ENCODE measurements around the gene NCR1.
"Not testable (repeated sequence)": the region's sequence is repeated elsewhere in the genome, so short reads cannot be mapped to it uniquely, and the experiment has no call there.

The NCR1 gene

DNA sequence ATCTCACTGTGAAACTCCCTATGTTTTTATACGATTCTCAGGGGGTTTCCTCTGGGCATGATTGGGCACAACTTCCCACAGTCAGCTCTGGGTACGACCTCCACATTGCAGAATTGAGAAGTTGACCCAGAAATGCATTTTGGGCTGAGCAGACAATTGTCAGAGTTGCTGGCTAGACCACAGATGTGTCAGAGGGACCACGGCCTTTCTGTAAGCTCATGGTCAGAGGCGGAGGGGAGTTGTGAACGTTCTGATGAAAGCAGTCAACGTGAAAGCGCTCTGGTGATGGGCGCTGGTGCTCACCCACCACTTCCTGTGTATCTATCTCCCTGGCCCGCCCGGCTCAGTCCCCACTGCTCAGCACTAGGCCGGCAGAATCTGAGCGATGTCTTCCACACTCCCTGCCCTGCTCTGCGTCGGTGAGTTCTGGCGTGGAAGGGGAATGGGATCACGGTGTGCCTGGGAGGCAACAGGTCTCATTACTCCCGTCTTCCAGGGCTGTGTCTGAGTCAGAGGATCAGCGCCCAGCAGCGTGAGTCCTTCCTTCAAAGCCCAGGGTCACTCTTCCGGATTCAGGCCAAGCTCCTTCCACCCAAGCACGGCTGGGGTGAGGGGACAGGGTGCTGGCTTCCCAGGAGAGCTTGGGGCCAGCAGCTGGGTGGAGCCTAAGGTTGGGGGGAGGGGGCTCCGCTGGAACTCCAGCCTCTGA, at the start of gene NCR1:
NCR1 (plus strand) TSS at position 346 of the 709 bp plus-strand sequence; CDS start at position 386, 40 bp downstream.
- no peak for DNase-seq
- Histone ChIP-seq H3K4me3 (ENCODE audit: low read depth, low read length) (no peak within 1 kb of the TSS), H3K27me3 (ENCODE audit: insufficient read depth, low read depth, severe bottlenecking) (peaks cover 50% of the 10 kb centered on the region)

GRCh38 chr19:54858476-54858875, 47.5 kb upstream of the NCR1 start:
- not testable (repeated sequence) for H3K9me3 ChIP-seq (ENCODE audit: severe bottlenecking); H3K36me3 ChIP-seq; DNase-seq; H3K4me3 ChIP-seq (ENCODE audit: low read depth, low read length); H3K27ac ChIP-seq
- peaks cover 19% of the 10 kb centered on the region for H3K27me3 ChIP-seq (ENCODE audit: insufficient read depth, low read depth, severe bottlenecking)

More for the DNA sequence above, at the start of gene NCR1:
- Histone ChIP-seq H3K27ac (no peak within 1 kb of the TSS), H3K9me3 (ENCODE audit: severe bottlenecking) (peaks cover 2% of the 10 kb centered on the region), H3K36me3 (no peaks in the 10 kb centered on the region)
- no peak for TF ChIP-seq CTCF (IDR thresholded peaks at IDR 0.05; ENCODE audit: low read depth, low read length)

GRCh38 chr19:54859421-54859820, 46.5 kb upstream of the NCR1 start:
- H3K27me3 ChIP-seq (ENCODE audit: insufficient read depth, low read depth, severe bottlenecking) = peaks cover 17% of the 10 kb centered on the region
- not testable (repeated sequence) for H3K4me3 ChIP-seq (ENCODE audit: low read depth, low read length); H3K36me3 ChIP-seq; H3K27ac ChIP-seq; H3K9me3 ChIP-seq (ENCODE audit: severe bottlenecking); DNase-seq

- not testable (repeated sequence) for H3K9me3 ChIP-seq (ENCODE audit: severe bottlenecking); H3K36me3 ChIP-seq; H3K4me3 ChIP-seq (ENCODE audit: low read depth, low read length); H3K27ac ChIP-seq; DNase-seq
- H3K27me3 ChIP-seq (ENCODE audit: insufficient read depth, low read depth, severe bottlenecking) = peaks cover 31% of the 10 kb centered on the region
Observed at GRCh38 chr19:54863459-54863858, 42.5 kb upstream of the NCR1 start.

- H3K4me3 ChIP-seq (ENCODE audit: low read depth, low read length) = no peak overlapping the region
- H3K36me3 ChIP-seq = no peaks in the 10 kb centered on the region
- TF ChIP-seq CTCF (IDR thresholded peaks at IDR 0.05; ENCODE audit: low read depth, low read length) = no peak
- no peak overlapping the region for H3K27ac ChIP-seq
- H3K9me3 ChIP-seq (ENCODE audit: severe bottlenecking) = no peaks in the 10 kb centered on the region
- no peak for DNase-seq
- H3K27me3 ChIP-seq (ENCODE audit: insufficient read depth, low read depth, severe bottlenecking) = peaks cover 79% of the 10 kb centered on the region
Observed at GRCh38 chr19:54871696-54872095, 34.3 kb upstream of the NCR1 start.

GRCh38 chr19:54873990-54874389, 32.0 kb upstream of the NCR1 start, which contains the start of gene FCAR:
Gene FCAR, plus strand, starts transcription at chr19:54874235. Its CDS starts 55 bp downstream, at chr19:54874290.
- H3K27me3 ChIP-seq (ENCODE audit: insufficient read depth, low read depth, severe bottlenecking) = peaks cover 83% of the 10 kb centered on the region
- no peak for DNase-seq
- H3K9me3 ChIP-seq (ENCODE audit: severe bottlenecking) = no peaks in the 10 kb centered on the region
- no peak within 1 kb of the TSS for H3K27ac ChIP-seq
- no peak for TF ChIP-seq CTCF (IDR thresholded peaks at IDR 0.05; ENCODE audit: low read depth, low read length)
- H3K36me3 ChIP-seq = no peaks in the 10 kb centered on the region
- no peak within 1 kb of the TSS for H3K4me3 ChIP-seq (ENCODE audit: low read depth, low read length)

GRCh38 chr19:54875506-54875905, 30.4 kb upstream of the NCR1 start:
- TF ChIP-seq CTCF (IDR thresholded peaks at IDR 0.05; ENCODE audit: low read depth, low read length) = no peak
- H3K36me3 ChIP-seq = no peaks in the 10 kb centered on the region
- H3K4me3 ChIP-seq (ENCODE audit: low read depth, low read length) = no peak overlapping the region
- DNase-seq = no peak
- peaks cover 91% of the 10 kb centered on the region for H3K27me3 ChIP-seq (ENCODE audit: insufficient read depth, low read depth, severe bottlenecking)
- H3K27ac ChIP-seq = no peak overlapping the region
- no peaks in the 10 kb centered on the region for H3K9me3 ChIP-seq (ENCODE audit: severe bottlenecking)
